Activated CD4-positive, alpha-beta T cell treated with anti-CD3 and anti-CD28 coated beads, Interleukin-2, Interleukin-4, amounts not matched to agents 100 ng/mL and 50 ng/mL, durations not matched to agents 16 hours and 8 hours (primary cell): Measurements from ENCODE around the gene ZNF487.

ENCODE experiments used
- DNase-seq: peaks from one replicate; pipeline ENCODE4 v3.0.0-alpha.2; 2020; ENCODE audit warnings: low spot score

The ZNF487 gene

GRCh38 chr10:43524434-43525247 lies 87.7 kb downstream of the ZNF487 start:
- no peak for DNase-seq
